UCSD-AML1 (cell line): ENCODE data around the gene STK40.

Source experiments
- DNase-seq: peaks from one replicate; lab custom pipeline; 2025; ENCODE audit not compliant: unreplicated experiment; lab: John Stamatoyannopoulos, UW

The STK40 gene

GRCh38 chr1:36377791-36378492 is 7.8 kb downstream of the STK40 start:
- no peak for DNase-seq

GRCh38 chr1:36372617-36373016 is 13.1 kb downstream of the STK40 start:
- DNase-seq, result no peak

GRCh38 chr1:36369061-36369861 is 16.5 kb downstream of the STK40 start:
- peak; percentile 71 for DNase-seq

- no peak for DNase-seq
Observed at GRCh38 chr1:36367798-36368197, 17.9 kb downstream of the STK40 start.

GRCh38 chr1:36367066-36367465 is 18.7 kb downstream of the STK40 start:
- no peak for DNase-seq

GRCh38 chr1:36366091-36366661 is 19.5 kb downstream of the STK40 start:
- DNase-seq, result peak; percentile 55

GRCh38 chr1:36365381-36365780 is 20.3 kb downstream of the STK40 start:
- no peak for DNase-seq

GRCh38 chr1:36359911-36360550 is 25.7 kb downstream of the STK40 start:
- DNase-seq, result no peak

GRCh38 chr1:36359383-36359782 is 26.3 kb downstream of the STK40 start:
- DNase-seq, result no peak

GRCh38 chr1:36358514-36359084 is 27.1 kb downstream of the STK40 start:
- no peak for DNase-seq

GRCh38 chr1:36355811-36356210 is 29.9 kb downstream of the STK40 start:
- DNase-seq, result no peak

- no peak for DNase-seq
Observed at GRCh38 chr1:36354486-36354885, 31.2 kb downstream of the STK40 start.

GRCh38 chr1:36352910-36353878 is 32.5 kb downstream of the STK40 start:
- no peak for DNase-seq

GRCh38 chr1:36352125-36352909 is 33.4 kb downstream of the STK40 start:
- DNase-seq, result no peak

GRCh38 chr1:36351227-36351977 is 34.3 kb downstream of the STK40 start:
- no peak for DNase-seq

GRCh38 chr1:36350659-36351226 is 35.0 kb downstream of the STK40 start:
- peak; percentile 39 for DNase-seq

- no peak for DNase-seq
Observed at GRCh38 chr1:36349839-36350238, 35.9 kb downstream of the STK40 start.

- DNase-seq, result no peak
Observed at GRCh38 chr1:36349241-36349671, 36.5 kb downstream of the STK40 start.
